ENCODE results near the gene RAD50.

The RAD50 gene

GRCh38 chr5:132663771-132664695 is 107.3 kb downstream of the RAD50 start:
- no peak for DNase-seq

- DNase-seq, result no peak
Measured at GRCh38 chr5:132664696-132665209, 108.0 kb downstream of the RAD50 start.

GRCh38 chr5:132665574-132666080 is 108.8 kb downstream of the RAD50 start:
- DNase-seq, result no peak

- DNase-seq, result no peak
Measured at GRCh38 chr5:132666310-132667123, 109.7 kb downstream of the RAD50 start.

- no peak for DNase-seq
Measured at GRCh38 chr5:132667309-132667708, 110.5 kb downstream of the RAD50 start.

GRCh38 chr5:132667761-132668705 is 111.3 kb downstream of the RAD50 start:
- DNase-seq, result no peak

GRCh38 chr5:132668706-132669454 is 112.1 kb downstream of the RAD50 start:
- DNase-seq, result no peak

- no peak for DNase-seq
Measured at GRCh38 chr5:132669455-132669820, 112.7 kb downstream of the RAD50 start.

- no peak for DNase-seq
Measured at GRCh38 chr5:132669966-132670882, 113.4 kb downstream of the RAD50 start.

GRCh38 chr5:132671000-132671399 is 114.2 kb downstream of the RAD50 start:
- no peak for DNase-seq

- no peak for DNase-seq
Measured at GRCh38 chr5:132673488-132673887, 116.7 kb downstream of the RAD50 start.

- DNase-seq, result no peak
Measured at GRCh38 chr5:132673939-132674630, 117.3 kb downstream of the RAD50 start, which contains the start of gene IL4. TSS of gene IL4 (plus strand) at chr5:132673989. CDS start at chr5:132674051, 62 bp downstream.

GRCh38 chr5:132674671-132675506 is 118.1 kb downstream of the RAD50 start:
- DNase-seq, result no peak

GRCh38 chr5:132675936-132676689 is 119.3 kb downstream of the RAD50 start:
- no peak for DNase-seq

- DNase-seq, result no peak
Measured at GRCh38 chr5:132677191-132677590, 120.4 kb downstream of the RAD50 start.

- DNase-seq, result no peak
Measured at GRCh38 chr5:132677682-132678400, 121.1 kb downstream of the RAD50 start.

GRCh38 chr5:132678735-132679134 is 122.0 kb downstream of the RAD50 start:
- DNase-seq, result no peak
